ENCODE measurements around the gene AHRR.
"Not testable (repeated sequence)": the region's sequence is repeated elsewhere in the genome, so short reads cannot be mapped to it uniquely, and the experiment has no call there.

AHRR gene

GRCh38 chr5:321230-321725 lies at the start of gene AHRR:
Gene AHRR, plus strand, starts transcription at chr5:321714. Its CDS starts 22,189 bp downstream, at chr5:343903.
- DNase-seq (ENCODE audit: low read depth, low spot score), result no peak

DNA sequence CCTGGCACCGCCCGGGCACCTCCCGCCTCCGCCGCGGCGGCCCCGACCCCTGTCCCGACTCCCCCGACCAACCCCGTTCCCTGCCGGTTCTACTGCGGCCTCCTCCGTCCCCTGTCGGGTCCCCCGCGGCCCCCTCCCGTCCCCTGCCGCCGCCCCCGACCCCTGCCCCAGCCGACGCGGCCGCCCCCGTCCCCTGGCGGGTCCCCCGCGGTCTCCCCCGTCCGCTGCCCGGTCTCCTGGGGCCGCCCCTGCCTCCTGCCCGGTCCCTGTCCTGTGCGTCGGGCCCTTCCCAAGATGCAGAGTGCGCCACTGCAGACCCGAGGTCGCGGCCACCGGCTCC lies 49.7 kb upstream of the AHRR start:
- not testable (repeated sequence) for DNase-seq (ENCODE audit: low read depth, low spot score)

- DNase-seq (ENCODE audit: low read depth, low spot score), result not testable (repeated sequence)
Measured at GRCh38 chr5:273091-273490, 48.4 kb upstream of the AHRR start.

GRCh38 chr5:273491-273890 lies 48.0 kb upstream of the AHRR start:
- DNase-seq (ENCODE audit: low read depth, low spot score), result not testable (repeated sequence)

DNA sequence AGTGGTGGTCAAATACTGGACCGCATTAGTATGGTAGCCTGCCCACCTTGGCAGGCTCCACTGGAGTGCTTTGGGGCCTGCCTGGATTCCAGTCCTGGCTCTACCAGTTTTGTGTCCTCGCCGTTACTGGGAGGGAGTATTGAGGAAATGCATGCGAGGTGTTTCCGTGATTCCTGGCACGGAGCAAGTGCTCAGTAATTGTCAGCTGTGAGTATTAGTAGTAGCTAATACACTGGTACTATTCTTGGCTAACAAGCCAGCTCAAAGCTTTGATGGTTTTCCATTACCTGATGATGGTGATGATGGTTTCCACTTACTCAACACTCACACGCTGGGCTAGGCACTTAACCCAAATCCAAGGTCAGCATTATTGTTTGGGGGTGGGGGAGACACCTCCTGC lies 47.2 kb upstream of the AHRR start:
- not testable (repeated sequence) for DNase-seq (ENCODE audit: low read depth, low spot score)

DNA sequence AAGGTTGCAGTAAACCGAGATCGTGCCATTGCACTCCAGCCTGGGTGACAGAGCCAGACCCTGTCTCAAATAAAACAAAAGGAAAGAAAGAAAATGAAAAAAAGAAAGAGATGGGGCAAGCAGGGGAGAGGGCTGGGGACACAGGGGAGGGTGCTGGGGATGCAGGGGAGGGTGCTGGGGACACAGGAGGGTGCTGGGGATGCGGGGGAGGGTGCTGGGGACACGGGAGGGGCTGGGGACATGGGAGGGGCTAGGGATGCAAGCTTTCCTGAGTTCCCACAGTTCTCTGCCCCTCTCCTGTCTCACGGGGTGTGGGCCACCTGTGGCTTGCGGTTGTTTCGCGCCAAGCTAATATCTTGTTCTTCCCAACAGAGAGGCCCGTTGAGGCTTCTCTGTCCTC lies 42.9 kb upstream of the AHRR start:
- DNase-seq (ENCODE audit: low read depth, low spot score), result no peak

DNA sequence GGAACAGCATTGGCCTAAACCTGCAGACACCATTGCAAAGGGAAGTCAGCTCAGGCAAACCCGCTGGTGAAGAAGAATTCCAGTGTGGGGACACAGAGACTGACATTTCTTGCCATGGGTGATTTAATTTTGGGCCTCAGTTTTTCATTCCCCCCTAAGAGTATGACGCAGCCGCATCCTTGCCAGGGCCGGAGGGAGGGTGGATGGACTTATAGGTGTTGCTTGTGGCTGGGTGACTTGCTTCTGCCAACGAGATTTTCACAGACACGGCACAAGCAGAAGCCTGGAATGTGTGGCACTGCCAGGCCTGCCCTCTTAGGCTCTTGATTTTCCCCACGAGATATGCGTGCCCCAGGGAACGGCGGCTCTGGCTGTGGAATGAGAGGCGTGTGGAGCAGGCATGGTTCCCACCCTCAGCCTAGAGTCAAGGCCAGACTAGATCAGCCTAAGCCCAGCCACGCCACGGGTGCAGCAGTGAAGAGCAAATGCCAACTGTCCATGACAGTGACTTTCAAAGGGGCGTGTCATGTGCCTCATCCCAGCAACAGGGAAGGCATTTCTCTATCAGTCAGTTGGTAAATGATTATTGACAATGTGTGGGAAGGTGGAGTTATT lies 42.4 kb upstream of the AHRR start:
- not testable (repeated sequence) for DNase-seq (ENCODE audit: low read depth, low spot score)

DNA sequence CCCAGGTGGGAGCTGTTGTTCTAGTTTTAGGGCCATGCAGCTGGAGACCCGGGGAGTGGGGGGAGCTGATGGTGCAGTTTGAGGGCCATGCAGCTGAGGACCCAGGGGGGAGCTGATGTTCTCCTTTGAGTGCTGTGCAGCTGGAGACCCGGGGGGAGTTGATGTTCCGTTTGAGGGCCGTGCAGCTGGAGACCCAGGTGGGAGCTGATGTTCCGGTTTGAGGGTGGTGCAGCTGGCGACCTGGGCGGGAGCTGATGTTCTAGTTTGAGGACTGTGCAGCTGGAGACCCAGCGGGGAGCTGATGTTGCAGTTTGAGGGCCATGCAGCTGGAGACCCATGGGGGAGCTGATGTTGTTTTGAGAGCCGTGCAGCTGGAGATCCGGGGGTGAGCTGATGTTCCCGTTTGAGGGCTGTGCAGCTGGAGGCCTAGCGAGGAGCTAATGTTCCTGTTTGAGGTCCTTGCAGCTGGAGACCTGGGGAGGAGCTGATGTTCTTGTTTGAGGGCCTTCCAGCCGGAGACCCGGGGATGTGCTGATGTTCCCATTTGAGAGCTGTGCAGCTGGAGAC lies 35.4 kb upstream of the AHRR start:
- no peak for DNase-seq (ENCODE audit: low read depth, low spot score)

- DNase-seq (ENCODE audit: low read depth, low spot score), result not testable (repeated sequence)
Measured at GRCh38 chr5:290200-290599, 31.3 kb upstream of the AHRR start.

DNA sequence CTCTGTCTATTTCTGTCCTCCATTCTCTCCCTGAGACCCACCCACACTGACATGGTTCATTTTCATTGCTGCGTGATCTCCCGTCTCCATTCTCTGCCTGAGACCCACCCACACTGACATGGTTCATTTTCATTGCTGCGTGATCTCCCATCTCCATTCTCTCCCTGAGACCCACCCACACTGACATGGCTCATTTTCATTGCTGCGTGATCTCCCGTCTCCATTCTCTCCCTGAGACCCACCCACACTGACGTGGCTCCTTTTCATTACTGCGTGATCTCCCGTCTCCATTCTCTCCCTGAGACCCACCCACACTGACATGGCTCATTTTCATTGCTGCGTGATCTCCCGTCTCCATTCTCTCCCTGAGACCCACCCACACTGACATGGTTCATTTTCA lies 30.2 kb upstream of the AHRR start:
- DNase-seq (ENCODE audit: low read depth, low spot score), result not testable (repeated sequence)

DNA sequence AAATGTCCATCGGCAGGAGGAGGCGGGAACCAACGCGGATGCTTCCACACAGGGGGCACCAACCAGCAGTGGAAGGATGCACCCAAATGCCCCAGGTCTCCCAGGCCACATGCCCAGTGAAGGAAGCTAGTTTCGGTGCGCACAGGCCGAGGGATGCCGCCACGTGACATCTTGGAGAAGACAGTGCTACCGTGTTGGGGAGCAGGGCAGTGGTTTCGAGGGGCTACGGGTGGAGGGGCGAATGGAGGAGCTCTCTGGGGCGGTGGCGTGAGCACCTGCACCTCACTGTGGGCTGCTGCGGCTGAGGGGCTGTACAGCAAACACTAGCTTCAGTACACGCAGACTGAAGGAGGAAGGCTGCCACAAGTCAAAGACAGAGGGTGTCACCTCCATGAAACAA lies 26.7 kb upstream of the AHRR start:
- DNase-seq (ENCODE audit: low read depth, low spot score), result not testable (repeated sequence)

GRCh38 chr5:296207-296606 lies 25.3 kb upstream of the AHRR start:
- DNase-seq (ENCODE audit: low read depth, low spot score), result not testable (repeated sequence)

DNA sequence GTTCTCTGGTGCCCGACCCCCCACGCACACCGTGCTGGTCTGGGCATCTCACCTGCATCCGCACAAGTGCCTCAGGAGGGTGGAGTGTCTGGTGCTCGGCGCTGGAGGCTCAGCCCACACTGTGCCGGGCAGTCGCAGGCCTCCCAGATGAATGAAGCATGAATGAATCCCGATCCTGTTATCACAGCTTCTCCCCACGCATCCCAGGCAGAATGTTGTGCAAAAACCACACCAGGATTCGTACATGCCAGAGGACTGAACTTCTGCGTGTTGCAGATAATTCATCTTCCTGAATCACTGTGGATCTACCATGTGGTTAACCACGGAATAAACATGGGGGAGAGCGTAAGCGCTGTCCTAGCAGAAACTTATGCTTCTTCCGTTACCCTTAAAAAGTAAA lies 24.6 kb upstream of the AHRR start:
- DNase-seq (ENCODE audit: low read depth, low spot score), result not testable (repeated sequence)

GRCh38 chr5:297448-297847 lies 24.1 kb upstream of the AHRR start:
- not testable (repeated sequence) for DNase-seq (ENCODE audit: low read depth, low spot score)

- DNase-seq (ENCODE audit: low read depth, low spot score), result not testable (repeated sequence)
Measured at GRCh38 chr5:297991-298736, 23.4 kb upstream of the AHRR start.

DNA sequence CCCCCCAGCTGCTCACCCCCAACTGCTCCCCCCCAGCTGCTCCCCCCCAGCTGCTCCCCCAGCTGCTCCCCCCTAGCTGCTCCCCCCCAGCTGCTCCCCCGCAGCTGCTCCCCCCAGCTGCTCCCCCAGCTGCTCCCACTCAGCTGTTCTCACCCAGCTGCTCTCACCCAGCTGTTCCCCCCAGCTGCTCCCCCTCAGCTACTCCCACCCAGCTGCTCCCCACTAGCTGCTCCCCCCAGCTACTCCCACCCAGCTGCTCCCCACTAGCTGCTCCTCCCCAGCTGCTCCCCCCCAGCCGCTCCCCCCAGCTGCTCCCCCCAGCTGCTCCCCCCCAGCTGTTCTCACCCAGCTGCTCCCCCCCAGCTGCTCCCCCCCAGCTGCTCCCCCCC lies 22.8 kb upstream of the AHRR start:
- DNase-seq (ENCODE audit: low read depth, low spot score), result no peak

DNA sequence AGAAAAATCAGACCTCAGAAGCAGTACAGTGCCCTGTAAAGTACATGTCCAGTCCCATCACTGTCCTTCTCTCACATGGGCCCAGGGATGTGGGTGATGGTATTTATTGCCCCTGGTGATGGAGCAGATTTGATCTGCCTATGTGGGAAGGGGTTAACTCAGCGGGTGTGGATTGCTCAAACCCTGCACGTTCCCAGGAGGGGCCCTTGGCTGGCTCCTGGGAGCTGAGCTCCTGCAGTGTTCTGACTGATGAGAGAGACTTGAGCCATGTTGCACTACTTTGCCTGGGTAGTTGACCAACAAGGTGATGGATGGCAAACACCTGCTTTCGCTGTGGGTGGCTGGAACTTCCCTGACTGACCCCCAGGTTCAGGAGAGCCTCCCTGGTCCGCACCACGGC lies 21.6 kb upstream of the AHRR start:
- DNase-seq (ENCODE audit: low read depth, low spot score), result not testable (repeated sequence)

DNA sequence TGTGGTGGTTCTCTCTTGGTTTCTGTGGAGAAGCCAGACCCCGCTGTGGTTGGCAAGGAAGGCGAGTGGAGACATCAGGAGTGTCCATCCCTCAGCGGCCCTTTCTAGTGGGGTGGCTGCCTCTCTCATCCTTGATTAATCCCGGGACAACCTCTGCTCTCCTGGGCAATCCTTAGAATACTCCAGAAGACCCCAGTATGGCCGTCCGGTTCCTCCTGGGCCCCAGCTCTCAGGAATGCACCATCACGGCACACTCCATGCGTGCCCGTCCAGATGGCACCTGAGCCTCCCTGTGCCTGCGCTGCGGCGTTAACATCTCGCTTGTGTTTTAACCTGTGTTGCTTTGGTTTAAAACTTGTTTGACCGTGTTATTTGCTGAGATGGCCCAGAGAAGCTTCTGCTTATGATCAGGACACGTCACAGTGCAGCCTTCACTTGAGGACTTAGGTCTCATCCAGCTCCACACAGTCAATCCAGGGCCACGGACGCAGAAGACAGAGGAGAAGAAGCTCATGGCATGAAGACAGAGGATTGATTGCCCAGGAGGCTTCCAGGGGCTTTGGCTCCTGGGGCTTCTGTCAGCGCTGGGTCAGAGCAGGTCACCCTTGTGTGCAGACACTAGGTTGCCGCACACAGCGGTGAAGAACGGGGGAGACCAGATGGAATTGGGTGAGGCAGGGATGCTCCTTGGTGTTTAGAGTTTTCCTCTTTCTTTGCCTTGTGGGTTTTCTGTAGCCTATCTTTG lies 20.7 kb upstream of the AHRR start:
- not testable (repeated sequence) for DNase-seq (ENCODE audit: low read depth, low spot score)

GRCh38 chr5:302416-302815 lies 19.1 kb upstream of the AHRR start:
- DNase-seq (ENCODE audit: low read depth, low spot score), result not testable (repeated sequence)

- DNase-seq (ENCODE audit: low read depth, low spot score), result no peak
Measured at GRCh38 chr5:302966-303365, 18.5 kb upstream of the AHRR start.

DNA sequence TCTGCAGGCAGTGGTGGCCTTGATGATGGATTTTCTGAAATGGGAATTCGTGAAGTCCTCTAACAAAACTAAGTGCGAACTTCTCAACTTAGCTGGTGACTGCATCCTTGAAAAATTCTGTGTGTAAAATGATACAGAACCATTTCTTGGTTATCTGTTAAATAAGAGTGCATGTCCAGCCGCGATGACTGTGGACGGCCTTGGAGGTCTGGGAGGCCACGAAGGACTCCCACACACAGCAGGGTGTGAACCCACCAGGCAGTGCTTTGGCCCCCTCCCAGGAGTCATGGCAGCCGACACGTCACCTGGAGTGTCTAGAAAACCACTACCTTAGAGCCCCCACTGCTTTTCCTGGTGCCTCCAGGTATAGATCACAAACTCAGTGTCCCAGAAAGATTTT lies 17.8 kb upstream of the AHRR start:
- DNase-seq (ENCODE audit: low read depth, low spot score), result not testable (repeated sequence)

GRCh38 chr5:305050-305449 lies 16.5 kb upstream of the AHRR start:
- DNase-seq (ENCODE audit: low read depth, low spot score), result no peak
